Measurements from ENCODE around the gene BAG3. TPM values are rescaled to one million over a fixed set of nuclear protein-coding genes. Genes with fewer than 3 reads are reported as not detected.

The BAG3 gene
- total and polyA plus RNA-seq, 5 donors from 2014 or later = 6.7 to 38.2 (median 8.0) TPM

- Histone ChIP-seq H3K27me3 (ENCODE audit: control insufficient read depth, insufficient read depth, low read length) (no peaks in the 10 kb centered on the region), H3K4me3 (ENCODE audit: low read depth, low read length) (no peak overlapping the region), H3K4me1 (ENCODE audit: control insufficient read depth, insufficient read depth, low read length, poor library complexity, severe bottlenecking) (no peaks in the 10 kb centered on the region), H3K9me3 (ENCODE audit: control insufficient read depth in 2 of 2, low read length in 2 of 2) (peaks cover 0 to 4% of the 10 kb centered on the region in 2 experiments), H3K36me3 (ENCODE audit: control insufficient read depth, insufficient read depth, low read length) (no peaks in the 10 kb centered on the region), H3K27ac (ENCODE audit: insufficient read depth, low read length, poor library complexity, severe bottlenecking) (no peak overlapping the region)
- no peak overlapping the region for H3K4me3 Mint-ChIP-seq
- H3K36me3 Mint-ChIP-seq = no peaks in the 10 kb centered on the region
- H3K27ac Mint-ChIP-seq = peak overlapping the region in 1 of 3 donors; percentile 33
- ATAC-seq (ENCODE audit: low read depth in 2 of 2) (no peak), DNase-seq (no peak)
- H3K27me3 Mint-ChIP-seq = no peaks in the 10 kb centered on the region
- H3K4me1 Mint-ChIP-seq = no peaks in the 10 kb centered on the region
- peaks cover 0 to 5% (median 0%) of the 10 kb centered on the region in 7 donors for H3K9me3 Mint-ChIP-seq
These were observed 64.7 kb downstream of the BAG3 start for GRCh38 chr10:119715628-119716505.

DNA sequence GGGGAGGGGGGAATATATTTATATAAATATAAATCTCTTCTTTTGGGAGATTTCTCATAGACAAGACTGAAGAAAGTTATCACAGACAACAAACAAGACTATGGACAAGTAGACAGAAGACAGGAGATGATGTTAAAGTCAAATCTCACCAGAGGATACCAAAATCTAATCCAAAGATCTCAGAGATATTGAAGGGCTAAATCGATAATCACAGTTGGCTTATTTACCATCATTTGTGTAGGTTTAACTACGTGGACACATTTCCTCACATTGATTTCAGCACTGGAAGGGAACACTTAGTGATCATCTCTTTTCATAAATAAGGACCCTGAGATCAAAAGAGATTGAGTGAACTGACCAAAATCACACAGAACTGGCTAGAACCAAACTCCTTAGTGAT is 72.0 kb downstream of the BAG3 start:
- H3K4me1 Mint-ChIP-seq = peaks cover 19 to 35% (median 29%) of the 10 kb centered on the region in 4 donors
- H3K4me3 Mint-ChIP-seq = peak overlapping the region in 2 of 4 donors; percentile 52 to 97
- peaks cover 0 to 6% (median 0%) of the 10 kb centered on the region in 7 donors for H3K9me3 Mint-ChIP-seq
- ATAC-seq (ENCODE audit: low read depth in 2 of 2) = no peak
- no peaks in the 10 kb centered on the region for H3K27me3 Mint-ChIP-seq
- Histone ChIP-seq H3K9me3 (ENCODE audit: control insufficient read depth in 2 of 2, low read length in 2 of 2) (no peaks in the 10 kb centered on the region), H3K27me3 (ENCODE audit: control insufficient read depth, insufficient read depth, low read length) (no peaks in the 10 kb centered on the region), H3K36me3 (ENCODE audit: control insufficient read depth, insufficient read depth, low read length) (no peaks in the 10 kb centered on the region), H3K4me1 (ENCODE audit: control insufficient read depth, insufficient read depth, low read length, poor library complexity, severe bottlenecking) (peaks cover 27% of the 10 kb centered on the region), H3K27ac (ENCODE audit: insufficient read depth, low read length, poor library complexity, severe bottlenecking) (no peak overlapping the region), H3K4me3 (ENCODE audit: low read depth, low read length) (no peak overlapping the region)
- no peaks in the 10 kb centered on the region for H3K36me3 Mint-ChIP-seq
- H3K27ac Mint-ChIP-seq = no peak overlapping the region
- no peak for DNase-seq

DNA sequence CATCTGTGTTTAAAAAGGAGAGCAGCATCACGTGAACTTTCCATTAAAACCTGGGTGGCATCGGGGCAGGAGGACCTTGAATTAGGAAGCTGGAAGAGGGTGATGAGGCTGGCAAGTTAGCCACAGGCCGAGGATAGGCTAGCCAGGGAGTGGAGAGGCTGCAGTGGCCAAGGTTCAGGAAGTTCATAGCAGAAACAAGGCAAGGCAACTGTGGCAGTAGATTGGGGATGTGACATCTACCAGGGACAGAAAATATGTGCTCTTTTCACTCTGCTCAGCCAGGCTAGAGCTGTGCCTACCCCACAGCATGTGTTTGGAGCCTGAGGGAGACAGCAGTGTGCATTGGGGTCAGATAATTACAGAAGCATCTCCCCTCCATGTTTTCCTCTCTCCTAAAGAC is 72.4 kb downstream of the BAG3 start:
- ATAC-seq (ENCODE audit: low read depth in 2 of 2) (no peak), DNase-seq (no peak)
- Histone ChIP-seq H3K36me3 (ENCODE audit: control insufficient read depth, insufficient read depth, low read length) (no peaks in the 10 kb centered on the region), H3K4me1 (ENCODE audit: control insufficient read depth, insufficient read depth, low read length, poor library complexity, severe bottlenecking) (peaks cover 32% of the 10 kb centered on the region), H3K9me3 (ENCODE audit: control insufficient read depth in 2 of 2, low read length in 2 of 2) (no peaks in the 10 kb centered on the region), H3K27ac (ENCODE audit: insufficient read depth, low read length, poor library complexity, severe bottlenecking) (peak overlapping the region; percentile 45), H3K27me3 (ENCODE audit: control insufficient read depth, insufficient read depth, low read length) (no peaks in the 10 kb centered on the region), H3K4me3 (ENCODE audit: low read depth, low read length) (no peak overlapping the region)
- Mint-ChIP-seq H3K27me3 (no peaks in the 10 kb centered on the region), H3K9me3 (peaks cover 0 to 6% (median 0%) of the 10 kb centered on the region in 7 donors), H3K4me1 (peaks cover 24 to 39% (median 33%) of the 10 kb centered on the region in 4 donors), H3K27ac (peak overlapping the region in 2 of 3 donors; percentile 27 to 39), H3K36me3 (no peaks in the 10 kb centered on the region), H3K4me3 (peak overlapping the region in 3 of 4 donors; percentile 44 to 97 (median 52))

GRCh38 chr10:119724593-119725516 is 73.7 kb downstream of the BAG3 start:
- DNase-seq (peak in 1 of 3 donors; percentile 59), ATAC-seq (ENCODE audit: low read depth in 2 of 2) (peak in 1 of 2 donors; percentile 0)
- Histone ChIP-seq H3K4me1 (ENCODE audit: control insufficient read depth, insufficient read depth, low read length, poor library complexity, severe bottlenecking) (peaks cover 42% of the 10 kb centered on the region), H3K27ac (ENCODE audit: insufficient read depth, low read length, poor library complexity, severe bottlenecking) (peak overlapping the region; percentile 83), H3K4me3 (ENCODE audit: low read depth, low read length) (peak overlapping the region; percentile 69), H3K36me3 (ENCODE audit: control insufficient read depth, insufficient read depth, low read length) (no peaks in the 10 kb centered on the region), H3K9me3 (ENCODE audit: control insufficient read depth in 2 of 2, low read length in 2 of 2) (no peaks in the 10 kb centered on the region), H3K27me3 (ENCODE audit: control insufficient read depth, insufficient read depth, low read length) (no peaks in the 10 kb centered on the region)
- Mint-ChIP-seq H3K27me3 (no peaks in the 10 kb centered on the region), H3K4me1 (peaks cover 34 to 52% (median 42%) of the 10 kb centered on the region in 4 donors), H3K27ac (peak overlapping the region; percentile 33 to 95 (median 86)), H3K9me3 (peaks cover 0 to 6% (median 0%) of the 10 kb centered on the region in 7 donors), H3K36me3 (no peaks in the 10 kb centered on the region), H3K4me3 (peak overlapping the region; percentile 81 to 97 (median 86))

DNA sequence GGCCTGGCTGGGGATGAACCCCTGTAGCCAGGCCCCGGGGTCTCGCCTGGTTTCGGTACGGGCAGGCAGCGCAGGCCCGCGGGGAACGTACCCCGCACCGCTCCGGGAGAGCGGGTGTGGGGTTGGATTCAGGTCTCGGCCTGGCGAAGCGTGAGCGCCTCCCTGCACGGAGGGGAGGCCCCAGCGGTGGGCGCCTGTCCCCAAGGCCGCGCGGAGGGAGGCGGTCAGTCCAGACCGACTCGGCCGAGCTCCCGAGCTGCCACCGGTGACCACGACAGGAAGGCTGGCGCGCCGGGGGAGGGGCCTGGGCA is 74.3 kb downstream of the BAG3 start:
- H3K4me1 Mint-ChIP-seq = peaks cover 37 to 57% (median 47%) of the 10 kb centered on the region in 4 donors
- peak overlapping the region; percentile 69 for H3K4me3 ChIP-seq (ENCODE audit: low read depth, low read length)
- no peaks in the 10 kb centered on the region for H3K36me3 ChIP-seq (ENCODE audit: control insufficient read depth, insufficient read depth, low read length)
- peak overlapping the region; percentile 33 to 95 (median 86) for H3K27ac Mint-ChIP-seq
- no peaks in the 10 kb centered on the region for H3K9me3 ChIP-seq (ENCODE audit: control insufficient read depth in 2 of 2, low read length in 2 of 2)
- H3K4me1 ChIP-seq (ENCODE audit: control insufficient read depth, insufficient read depth, low read length, poor library complexity, severe bottlenecking) = peaks cover 42% of the 10 kb centered on the region
- ATAC-seq (ENCODE audit: low read depth in 2 of 2) (no peak), DNase-seq (no peak)
- peak overlapping the region; percentile 83 for H3K27ac ChIP-seq (ENCODE audit: insufficient read depth, low read length, poor library complexity, severe bottlenecking)
- peaks cover 0 to 5% (median 0%) of the 10 kb centered on the region in 7 donors for H3K9me3 Mint-ChIP-seq
- no peaks in the 10 kb centered on the region for H3K36me3 Mint-ChIP-seq
- H3K27me3 Mint-ChIP-seq = no peaks in the 10 kb centered on the region
- peak overlapping the region; percentile 81 to 97 (median 89) for H3K4me3 Mint-ChIP-seq
- no peaks in the 10 kb centered on the region for H3K27me3 ChIP-seq (ENCODE audit: control insufficient read depth, insufficient read depth, low read length)

DNA sequence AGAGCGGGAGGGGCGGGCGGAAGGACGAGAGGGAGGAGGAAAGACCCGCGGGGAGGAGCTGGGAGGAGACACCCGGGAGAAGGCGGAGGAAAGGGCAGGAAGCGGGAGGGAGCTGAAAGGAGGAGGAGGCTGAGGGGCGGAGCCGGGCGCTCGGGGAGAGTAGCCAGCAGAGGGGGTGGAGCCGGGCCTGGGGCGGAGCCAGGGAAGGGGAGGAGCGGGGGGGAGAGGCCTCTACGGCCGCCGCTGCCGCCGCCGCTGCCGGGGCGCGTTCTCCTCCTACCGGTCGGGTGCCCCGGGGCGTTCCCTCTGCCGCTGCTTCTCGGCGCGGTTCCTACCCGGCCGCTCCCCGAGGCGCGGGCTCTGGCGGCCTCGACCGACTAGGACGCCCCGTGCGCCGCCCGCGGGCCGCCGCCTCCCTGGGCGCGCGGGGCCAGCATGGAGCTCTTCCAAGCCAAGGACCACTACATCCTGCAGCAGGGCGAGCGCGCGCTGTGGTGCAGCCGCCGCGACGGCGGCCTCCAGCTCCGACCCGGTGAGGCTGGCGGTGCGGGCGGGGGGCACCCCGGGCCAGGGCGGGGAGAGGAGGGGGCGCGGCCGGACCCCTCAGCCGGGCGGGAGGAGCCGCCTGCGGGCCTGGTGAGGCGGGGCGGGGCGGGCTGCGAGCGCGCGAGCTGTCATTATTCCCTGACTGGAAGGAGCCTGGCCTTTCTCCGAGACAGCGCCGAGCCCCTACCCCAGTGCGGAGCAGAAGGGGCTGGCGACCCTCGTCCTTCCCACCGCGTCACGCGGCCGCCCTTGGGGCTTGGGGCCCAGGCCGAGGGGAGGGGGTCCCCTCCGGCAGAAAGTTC is 74.9 kb downstream of the BAG3 start, which contains the start of gene INPP5F:
Gene INPP5F (plus strand): TSS at position 223 of the 848 bp plus-strand sequence. CDS start 213 bp downstream, at position 436.
- H3K36me3 Mint-ChIP-seq = no peaks in the 10 kb centered on the region
- no peaks in the 10 kb centered on the region for H3K27me3 ChIP-seq (ENCODE audit: control insufficient read depth, insufficient read depth, low read length)
- H3K36me3 ChIP-seq (ENCODE audit: control insufficient read depth, insufficient read depth, low read length) = no peaks in the 10 kb centered on the region
- peaks cover 42% of the 10 kb centered on the region for H3K4me1 ChIP-seq (ENCODE audit: control insufficient read depth, insufficient read depth, low read length, poor library complexity, severe bottlenecking)
- H3K27ac Mint-ChIP-seq = peak within 1 kb of the TSS; percentile 87 to 95 (median 95)
- peaks cover 37 to 60% (median 48%) of the 10 kb centered on the region in 4 donors for H3K4me1 Mint-ChIP-seq
- no peaks in the 10 kb centered on the region for H3K9me3 ChIP-seq (ENCODE audit: control insufficient read depth in 2 of 2, low read length in 2 of 2)
- H3K27me3 Mint-ChIP-seq = no peaks in the 10 kb centered on the region
- H3K4me3 ChIP-seq (ENCODE audit: low read depth, low read length) = peak within 1 kb of the TSS; percentile 91
- H3K27ac ChIP-seq (ENCODE audit: insufficient read depth, low read length, poor library complexity, severe bottlenecking) = peak within 1 kb of the TSS; percentile 83
- DNase-seq (peak; percentile 95 to 99 (median 96)), ATAC-seq (ENCODE audit: low read depth in 2 of 2) (peak; percentile 89 to 91)
- H3K4me3 Mint-ChIP-seq = peak within 1 kb of the TSS; percentile 94 to 98 (median 96)
- H3K9me3 Mint-ChIP-seq = peaks cover 0 to 1% (median 0%) of the 10 kb centered on the region in 7 donors

All from CD4-positive, CD25-positive, alpha-beta regulatory T cell (primary cell).